GM18520 (cell line): ENCODE measurements around the gene TGFBR3L.
A peak's percentile ranks its signal among the peaks of the same experiment; 100 is the strongest.

ENCODE experiments used
- ATAC-seq: cut with Tn5 transposase; IDR thresholded peaks from one replicate; pipeline ENCODE4 v1.9.1; 2021; ENCODE audit not compliant: unreplicated experiment

TGFBR3L gene

DNA sequence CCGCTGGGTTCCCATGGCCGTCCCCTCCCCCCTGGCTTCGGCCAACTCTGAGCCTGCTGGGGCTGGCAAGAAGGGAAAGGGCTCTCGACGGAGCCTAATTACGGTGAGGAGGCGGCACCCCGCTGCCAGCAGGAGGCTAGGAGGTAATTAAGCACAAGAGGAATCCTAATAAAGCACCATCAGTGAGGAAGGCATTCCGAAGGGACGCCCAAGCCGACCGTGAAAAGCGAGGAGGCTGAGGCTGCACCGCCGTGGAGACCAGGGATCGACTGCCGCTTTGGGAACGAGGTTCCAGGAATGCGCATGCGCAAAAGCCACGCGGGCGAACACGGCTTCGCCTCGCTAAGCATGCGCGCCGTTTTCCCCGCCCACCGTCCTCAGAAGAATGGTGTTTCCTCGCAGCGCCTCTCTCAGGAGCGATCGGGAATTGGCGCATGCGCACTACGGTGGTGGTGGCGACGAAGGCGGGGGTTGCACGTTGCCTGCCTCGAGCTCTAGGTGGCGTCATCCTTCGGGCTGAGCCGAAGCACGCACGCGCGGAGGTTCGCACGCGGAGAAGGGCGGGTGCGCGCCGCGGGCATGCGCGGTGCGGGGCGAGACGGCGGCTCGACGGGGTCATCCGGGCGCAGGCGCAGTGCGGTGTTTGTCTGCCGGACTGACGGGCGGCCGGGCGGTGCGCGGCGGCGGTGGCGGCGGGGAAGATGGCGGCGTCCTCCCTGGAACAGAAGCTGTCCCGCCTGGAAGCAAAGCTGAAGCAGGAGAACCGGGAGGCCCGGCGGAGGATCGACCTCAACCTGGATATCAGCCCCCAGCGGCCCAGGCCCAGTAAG is 11.2 kb upstream of the TGFBR3L start, which contains the start of gene MAP2K7:
Gene MAP2K7, plus strand, starts transcription at position 634 of the 830 bp plus-strand sequence. Its CDS starts 68 bp downstream, at position 702.
- peak; percentile 89 for ATAC-seq

DNA sequence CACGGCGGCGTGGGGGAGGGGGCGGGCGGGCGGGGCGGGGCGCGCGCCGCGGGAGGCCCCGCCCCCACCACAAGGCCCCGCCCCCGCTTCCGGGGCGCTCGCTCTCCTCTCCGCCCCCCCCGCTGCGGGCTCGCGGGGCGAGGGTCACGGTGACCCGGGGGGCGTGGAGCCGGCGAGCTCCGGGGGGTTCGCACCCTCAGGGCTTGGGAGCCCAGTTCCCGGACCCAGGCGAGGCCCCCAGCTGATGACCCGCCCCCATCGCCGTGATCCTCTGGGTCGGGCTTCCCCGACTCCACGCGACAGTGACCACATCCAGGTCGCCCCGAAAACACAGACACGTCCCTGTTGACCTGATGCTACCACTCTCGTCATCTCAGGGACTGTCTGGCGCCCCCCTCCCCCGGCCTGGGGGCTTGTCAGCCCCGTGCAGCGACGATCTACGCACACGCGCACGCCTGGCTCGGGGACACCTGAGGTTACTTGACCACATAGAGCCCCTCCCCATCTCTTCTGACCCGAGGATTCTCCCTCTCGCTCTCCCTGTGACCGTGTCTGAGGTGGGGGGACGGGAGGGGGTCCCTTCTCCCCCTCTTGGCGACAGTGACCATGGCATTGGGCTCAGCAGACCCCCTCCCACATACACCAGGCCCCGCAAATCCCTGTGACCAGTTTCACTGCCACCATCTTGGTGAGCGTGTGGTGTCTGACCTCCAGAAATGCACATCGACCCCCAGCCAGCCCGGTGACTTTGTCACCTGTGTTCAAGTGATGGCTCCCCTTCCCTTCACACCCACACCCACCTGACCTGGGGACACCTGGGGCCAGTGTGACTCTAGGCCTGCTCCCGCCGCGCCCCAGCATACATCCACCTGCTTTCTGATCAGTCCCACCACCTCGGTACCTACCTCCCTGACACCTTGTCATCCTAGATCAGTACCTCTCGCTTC is 10.3 kb upstream of the TGFBR3L start:
- ATAC-seq = peak; percentile 15

DNA sequence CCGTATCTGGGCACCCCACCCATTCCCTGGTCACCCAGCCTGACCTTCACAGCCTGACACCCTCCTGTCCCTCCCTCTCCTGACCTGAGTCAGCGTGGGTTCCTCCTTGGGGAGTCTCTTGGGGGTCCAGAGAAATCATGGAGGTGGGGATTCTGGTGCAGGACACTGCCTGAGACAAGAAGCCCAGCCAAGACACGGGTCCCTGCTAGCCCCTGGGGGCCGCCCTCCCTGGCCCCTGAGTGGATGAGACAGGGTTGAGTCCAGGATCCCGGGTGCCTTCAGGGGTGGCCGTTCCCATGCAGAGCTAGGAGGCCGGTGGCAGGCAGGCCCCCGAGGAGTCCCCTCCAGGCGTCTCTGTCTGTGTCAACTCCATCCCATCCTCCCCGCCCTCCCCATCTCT is 9.4 kb upstream of the TGFBR3L start:
- ATAC-seq = no peak

GRCh38 chr19:7905859-7906258 is 8.8 kb upstream of the TGFBR3L start:
- ATAC-seq = no peak

- no peak for ATAC-seq
These were observed 7.5 kb upstream of the TGFBR3L start for GRCh38 chr19:7907122-7907521.

DNA sequence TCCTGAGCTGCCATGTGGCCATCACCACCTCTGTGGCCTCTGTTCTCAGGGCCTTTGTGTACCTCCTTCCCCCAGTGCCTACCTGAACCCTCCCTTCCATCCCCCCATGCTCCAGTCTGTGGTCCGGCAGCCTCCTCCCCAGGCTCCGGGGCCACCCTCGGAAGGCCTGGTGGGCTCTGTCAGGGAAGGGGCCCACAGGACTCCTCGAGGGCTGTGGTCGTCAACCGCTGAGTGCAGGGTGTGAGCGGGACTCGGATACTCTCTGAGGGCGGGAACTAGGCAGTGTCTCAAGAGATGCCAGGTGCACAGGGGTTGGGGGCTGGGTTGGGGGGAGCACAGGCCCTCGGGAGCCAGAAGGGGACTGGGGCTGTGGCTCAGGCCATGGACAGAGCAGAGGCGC is 7.1 kb upstream of the TGFBR3L start:
- ATAC-seq = no peak

GRCh38 chr19:7908078-7908699 is 6.4 kb upstream of the TGFBR3L start:
- ATAC-seq = no peak

- ATAC-seq = no peak
These were observed 5.7 kb upstream of the TGFBR3L start for GRCh38 chr19:7908742-7909461.

DNA sequence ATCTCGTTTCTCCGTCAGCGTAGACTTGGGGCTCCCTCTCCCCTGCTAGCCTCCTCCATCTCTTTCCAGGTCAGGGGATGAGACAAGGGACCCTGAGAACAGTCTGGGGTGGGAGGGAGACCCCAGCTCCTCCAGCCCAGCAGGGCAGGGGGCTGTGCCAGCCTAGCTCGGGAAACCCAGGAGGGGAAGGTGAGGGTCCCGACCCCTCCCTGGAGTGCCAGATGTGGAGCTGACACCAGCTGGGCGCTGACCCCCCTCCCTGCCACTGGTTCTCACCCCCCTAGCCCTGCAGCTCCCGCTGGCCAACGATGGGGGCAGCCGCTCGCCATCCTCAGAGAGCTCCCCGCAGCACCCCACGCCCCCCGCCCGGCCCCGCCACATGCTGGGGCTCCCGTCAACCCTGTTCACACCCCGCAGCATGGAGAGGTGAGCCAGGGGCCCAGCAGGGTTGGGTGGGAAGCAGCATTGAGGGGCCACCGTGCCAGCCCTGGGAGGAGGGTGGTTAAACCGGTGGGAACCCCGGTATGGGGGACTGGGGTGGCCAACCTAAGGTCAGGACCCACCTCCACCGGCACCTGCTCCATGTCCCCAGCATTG is 5.1 kb upstream of the TGFBR3L start:
- ATAC-seq = no peak

DNA sequence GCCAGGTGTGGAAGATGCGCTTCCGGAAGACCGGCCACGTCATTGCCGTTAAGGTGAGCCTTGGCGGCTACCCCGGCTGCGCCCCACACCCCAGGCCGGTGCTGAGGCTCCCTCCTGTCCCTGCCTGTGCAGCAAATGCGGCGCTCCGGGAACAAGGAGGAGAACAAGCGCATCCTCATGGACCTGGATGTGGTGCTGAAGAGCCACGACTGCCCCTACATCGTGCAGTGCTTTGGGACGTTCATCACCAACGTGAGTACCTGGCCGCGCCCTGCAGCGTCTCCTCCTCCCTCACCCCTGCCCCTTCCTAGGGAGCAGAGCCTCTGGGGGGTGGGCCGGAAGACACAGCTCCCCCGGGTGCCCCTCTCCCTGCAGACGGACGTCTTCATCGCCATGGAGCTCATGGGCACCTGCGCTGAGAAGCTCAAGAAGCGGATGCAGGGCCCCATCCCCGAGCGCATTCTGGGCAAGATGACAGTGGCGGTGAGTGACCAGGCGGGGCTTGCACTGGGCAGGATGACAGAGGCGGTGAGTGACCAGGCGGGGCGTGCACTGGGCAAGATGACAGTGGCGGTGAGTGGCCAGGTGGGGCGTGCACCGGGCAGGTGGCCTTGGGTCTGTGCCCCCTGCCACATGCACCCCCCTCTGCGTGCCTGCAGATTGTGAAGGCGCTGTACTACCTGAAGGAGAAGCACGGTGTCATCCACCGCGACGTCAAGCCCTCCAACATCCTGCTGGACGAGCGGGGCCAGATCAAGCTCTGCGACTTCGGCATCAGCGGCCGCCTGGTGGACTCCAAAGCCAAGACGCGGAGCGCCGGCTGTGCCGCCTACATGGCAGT is 4.1 kb upstream of the TGFBR3L start:
- no peak for ATAC-seq

DNA sequence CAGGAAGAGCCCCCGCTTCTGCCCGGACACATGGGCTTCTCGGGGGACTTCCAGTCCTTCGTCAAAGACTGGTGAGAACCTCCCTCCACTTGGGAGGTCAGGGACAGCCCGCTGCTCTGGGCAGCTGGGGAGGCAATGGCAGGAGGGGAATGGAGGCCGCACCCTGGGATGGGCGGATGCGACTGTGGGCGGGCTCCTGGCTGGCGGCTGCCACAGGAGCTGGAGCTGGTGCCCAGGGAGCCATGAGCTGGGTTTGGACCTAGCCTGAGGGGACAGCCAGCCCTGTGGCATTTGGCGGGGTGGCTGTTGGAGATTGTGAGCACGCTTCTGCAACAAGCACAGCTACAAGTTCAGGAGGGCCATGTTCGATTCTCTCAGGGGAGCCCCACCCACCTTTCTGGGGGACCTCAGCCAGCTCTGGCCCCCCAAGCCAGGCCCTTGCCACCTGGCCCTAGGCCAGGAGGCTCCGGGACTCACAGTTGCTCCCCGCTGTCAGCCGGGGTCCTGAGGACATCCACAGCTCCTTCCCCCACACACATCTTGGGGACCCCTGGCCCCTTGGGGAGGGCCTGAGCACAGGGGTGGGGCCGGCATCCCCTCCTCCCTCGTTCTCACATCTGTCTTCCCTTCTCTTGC is 3.0 kb upstream of the TGFBR3L start:
- ATAC-seq = no peak

GRCh38 chr19:7912144-7912696 is 2.4 kb upstream of the TGFBR3L start:
- no peak for ATAC-seq

- ATAC-seq = no peak
These were observed 1.7 kb upstream of the TGFBR3L start for GRCh38 chr19:7912697-7913564.

DNA sequence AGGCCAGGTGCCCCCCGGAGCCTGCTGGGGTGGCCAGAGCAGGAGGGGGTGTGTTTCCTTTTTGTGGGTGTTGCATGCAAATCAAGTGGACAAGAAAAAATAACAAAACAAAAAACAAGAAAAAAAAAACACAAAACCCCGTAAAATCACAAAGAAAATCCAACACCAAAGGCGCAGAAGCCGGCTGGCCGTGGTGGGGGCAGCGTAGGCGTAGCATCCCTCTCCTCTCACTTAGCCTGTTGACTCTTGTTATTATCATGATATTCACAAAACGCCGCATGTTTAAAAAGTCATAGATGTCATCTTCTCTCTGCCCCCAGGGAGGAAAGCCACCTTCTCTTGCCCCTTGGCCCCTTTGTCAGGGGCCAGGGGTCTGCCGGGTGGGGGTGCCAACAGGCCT is 978 bp upstream of the TGFBR3L start:
- no peak for ATAC-seq

GRCh38 chr19:7914099-7914498 is 531 bp upstream of the TGFBR3L start:
- no peak for ATAC-seq

DNA sequence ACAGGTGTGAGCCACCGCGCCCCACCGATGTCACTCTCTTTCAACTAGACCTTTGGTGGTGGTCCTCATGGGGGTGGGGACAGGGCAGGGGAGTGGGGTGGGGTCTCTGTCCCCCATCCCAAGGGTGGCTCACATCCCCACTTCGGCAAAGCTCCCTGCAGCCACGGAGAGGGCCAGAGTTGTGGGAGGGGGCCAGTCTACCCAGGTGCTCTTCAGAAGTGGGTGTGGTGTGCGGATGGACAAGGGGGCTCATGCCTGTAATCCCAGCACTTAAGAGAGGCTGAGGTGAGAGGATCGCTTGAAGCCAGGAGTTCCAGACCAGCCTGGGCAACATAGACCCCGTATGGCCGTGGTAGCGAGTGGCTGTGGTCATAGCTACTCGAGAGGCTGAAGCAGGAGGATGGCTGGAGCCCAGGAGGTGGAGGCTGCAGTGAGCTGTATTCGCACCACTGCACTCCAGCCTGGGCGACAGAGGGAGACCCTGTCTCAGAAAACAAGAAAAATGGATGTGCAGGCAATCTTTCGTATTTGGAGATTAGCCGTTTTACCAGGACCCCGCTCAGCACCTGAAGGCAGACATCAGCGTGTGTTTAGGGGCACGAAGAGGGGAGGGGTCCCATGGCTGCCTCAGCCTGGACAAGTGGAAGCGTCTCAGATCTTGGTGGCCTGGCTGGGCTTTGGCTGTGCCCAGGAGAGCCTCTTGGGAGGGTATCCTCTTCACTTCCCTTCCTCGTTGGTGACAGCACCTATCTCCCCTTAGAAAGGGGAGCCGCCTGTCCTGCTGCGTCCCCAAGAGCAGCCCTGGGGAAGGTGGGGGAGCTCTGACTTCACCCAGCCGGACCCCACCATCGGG is 846 bp downstream of the TGFBR3L start:
- ATAC-seq = no peak
